K562 (cell line): ENCODE measurements around the gene HLA-DRB1. TPM values are rescaled to one million over a fixed set of nuclear protein-coding genes. Genes with fewer than 3 reads are reported as not detected.
A peak's percentile ranks its signal among the peaks of the same experiment; 100 is the strongest.

Experiments
- ATAC-seq: fragments of 200-7000 bp; cut with Tn5 transposase; 3 replicates; pipeline ENCODE4 v1.9.1; 2020; ENCODE audit warnings: moderate library complexity
- Bru-seq: library from RNA; stranded (reverse); fragments of 400-500 nt; gene quantifications from one replicate; lab custom pipeline; 2021; lab: Mats Ljungman, UMichigan
- BruChase-seq, 2 experiments: library from RNA; stranded (reverse); fragments of 400-500 nt; gene quantifications; one replicate each; lab custom pipeline; 2021; lab: Mats Ljungman, UMichigan
- BruUV-seq: library from RNA; stranded (reverse); fragments of 400-500 nt; replicated peaks from 2 replicates; lab custom pipeline; 2021; lab: Mats Ljungman, UMichigan
- CTCF ChIA-PET: fragments of 300-600 bp; formaldehyde crosslinking; extraction: SDS; loops from one replicate; lab custom pipeline; 2021; ENCODE audit warnings: low intra/inter-chr PET ratio; lab: Yijun Ruan, JAX
- POLR2A ChIA-PET: fragments of 300-600, 350-650 bp; sonication (Branson Sonifier 250); formaldehyde crosslinking; extraction: SDS; loops from one replicate; lab custom pipeline; 2021; ENCODE audit warnings: antibody characterized with exemption, inconsistent platforms; lab: Yijun Ruan, JAX
- DNase-seq, 4 experiments: peaks; one replicate each; pipeline versions ENCODE4 v3.0.0 to v3.0.0-alpha.2; 2011 to 2018; ENCODE audit warnings: low spot score in 3 of 4, mixed read lengths in 3 of 4; ENCODE audit errors: extremely low read depth in 1 of 4
- FAIRE-seq: peaks from 2 replicates; lab custom pipeline; 2011; peaks lifted over from hg19 to GRCh38; lab: Jason Lieb, UNC
- H2AFZ ChIP-seq: 2 replicates; pipeline ENCODE4 v1.6.0; 2011; ENCODE audit warnings: low read depth, low read length, control low read depth, inconsistent platforms
- H3K27ac ChIP-seq: fragments of 200-600 bp; 3 replicates; pipeline ENCODE4 v1.8.0; 2011; ENCODE audit warnings: low read depth, mild to moderate bottlenecking, control low read depth, inconsistent platforms, low read length, moderate library complexity, mixed read lengths; ENCODE audit errors: extremely low read depth
- H3K27me3 ChIP-seq, 2 experiments: fragments of 300-600 bp in 1 of 2; 2 replicates in 1 of 2; 3 replicates in 1 of 2; pipeline versions ENCODE4 v1.6.0 to v1.8.0; 2011; ENCODE audit warnings: inconsistent platforms in 2 of 2, low read length in 2 of 2, mild to moderate bottlenecking in 1 of 2, mixed read lengths in 1 of 2, moderate library complexity in 1 of 2; ENCODE audit not compliant: control insufficient read depth in 2 of 2, insufficient read depth in 2 of 2
- H3K36me3 ChIP-seq: fragments of 300-600 bp; 3 replicates; pipeline ENCODE4 v1.8.0; 2011; ENCODE audit warnings: mild to moderate bottlenecking, low read length, inconsistent platforms; ENCODE audit not compliant: control insufficient read depth, insufficient read depth
- H3K4me1 ChIP-seq, 2 experiments: fragments of 200-600 bp in 1 of 2; replicated peaks in 1 of 2; 2 replicates in 1 of 2; 3 replicates in 1 of 2; pipeline versions ENCODE4 v1.5.1 to v1.8.0; 2011; ENCODE audit warnings: inconsistent platforms in 2 of 2, low read length in 2 of 2, mild to moderate bottlenecking in 1 of 2, mixed read lengths in 1 of 2, moderate library complexity in 1 of 2; ENCODE audit not compliant: control insufficient read depth in 2 of 2, insufficient read depth in 2 of 2
- H3K4me2 ChIP-seq: 2 replicates; pipeline ENCODE4 v1.6.1; 2011; ENCODE audit warnings: low read length, control low read depth, inconsistent platforms, mixed read lengths; ENCODE audit not compliant: insufficient read depth
- H3K4me3 ChIP-seq: fragments of 200-600 bp; sonication (generic), shearing (Covaris generic); 2 replicates; pipeline ENCODE4 v1.5.1; 2016; ENCODE audit warnings: control low read depth, inconsistent platforms
- H3K79me2 ChIP-seq: fragments of 200-600 bp; 3 replicates; pipeline ENCODE4 v1.8.0; 2011; ENCODE audit warnings: low read length, inconsistent platforms; ENCODE audit not compliant: control insufficient read depth, insufficient read depth
- H3K9ac ChIP-seq, 2 experiments: 2 replicates each; pipeline versions ENCODE4 v1.6.0 to v1.6.1; 2011; ENCODE audit warnings: low read depth in 2 of 2, low read length in 2 of 2, control low read depth in 1 of 2, inconsistent platforms in 1 of 2, mild to moderate bottlenecking in 1 of 2, mixed read lengths in 1 of 2; ENCODE audit not compliant: insufficient read depth in 1 of 2
- H3K9me1 ChIP-seq: one replicate; pipeline ENCODE4 v1.6.0; 2011; ENCODE audit warnings: inconsistent platforms, mild to moderate bottlenecking, low read length, moderate library complexity; ENCODE audit not compliant: control insufficient read depth, insufficient read depth
- H3K9me3 ChIP-seq: replicated peaks from 2 replicates; pipeline ENCODE4 v1.5.1; 2011; ENCODE audit warnings: low read depth, low read length, inconsistent platforms; ENCODE audit not compliant: control insufficient read depth, insufficient read depth
- H4K20me1 ChIP-seq: replicated peaks from 2 replicates; pipeline ENCODE4 v1.6.1; 2011; ENCODE audit warnings: low read length, inconsistent platforms, mixed read lengths; ENCODE audit not compliant: control insufficient read depth, insufficient read depth
- RFX5 ChIP-seq: IDR thresholded peaks from 2 replicates; pipeline ENCODE4 v1.6.1; 2011; ENCODE audit warnings: low read depth, mild to moderate bottlenecking, improper control_type of control experiment, low read length
- THAP12 ChIP-seq: fragments of 250-450 bp; sonication (Bioruptor Pico); IDR thresholded peaks from 2 replicates; pipeline ENCODE4 v1.9.0; 2021; ENCODE audit warnings: mild to moderate bottlenecking, inconsistent platforms
- WGBS: fragments of 100-300 bp; shearing (Covaris generic); methylation state at CpG from one replicate; pipeline ENCODE4 v1.1.6; 2016; ENCODE audit warnings: low coverage, mixed read lengths; ENCODE audit not compliant: insufficient coverage; ENCODE audit errors: missing lambda C conversion rate; 5-methylcytosine and 5-hydroxymethylcytosine counted together
- in situ Hi-C: fragments of 300-500 bp; cut with MboI; formaldehyde crosslinking; loops from 4 replicates; pipeline ENCODE4 v1.15.0; 2018; ENCODE audit warnings: inconsistent platforms, mixed read lengths
- intact Hi-C: fragments of 100-400 bp; cut with micrococcal nuclease; formaldehyde crosslinking; loops from 2 replicates; pipeline ENCODE4 v1.14.2; 2022
- long read RNA-seq, 3 experiments: library from polyadenylated mRNA in 2 of 3; library from RNA in 1 of 3; unstranded in 2 of 3; stranded (forward) in 1 of 3; transcript quantifications; one replicate each; pipeline ENCODE4 v2.0.0, GENCODE V29; 2019 to 2022
- polyA minus RNA-seq, 3 experiments: library from RNA; depleted of rRNA, polyadenylated mRNA; stranded (reverse); fragments of >200 nt; gene quantifications; 2 replicates each; pipeline ENCODE4 v1.2.3, GENCODE V29; 2011
- polyA plus RNA-seq, 8 experiments: library from polyadenylated mRNA; depleted of rRNA in 4 of 8; stranded (reverse) in 5 of 8; unstranded in 3 of 8; fragments of >200 nt; fragmentation: Nextera tagmentation in 2 of 8; fragmentation: Illumina TruSeq in 1 of 8; extraction: Ambion mirVana in 2 of 8; extraction: Trizol in 1 of 8; gene quantifications; 2 replicates each; pipeline versions ENCODE4 v1.2.1 to v1.2.3, GENCODE V29; 2011 to 2014; ENCODE audit warnings: inconsistent platforms in 1 of 8, missing spikeins in 1 of 8
- total RNA-seq, 7 experiments: library from RNA; depleted of rRNA in 6 of 7; stranded (reverse); fragments of >200 nt in 6 of 7; fragmentation: Illumina TruSeq in 2 of 7; extraction: Trizol in 2 of 7; gene quantifications; 2 replicates each; pipeline versions ENCODE4 v1.2.1 to v1.2.3, GENCODE V29; 2011 to 2021; ENCODE audit warnings: low replicate concordance in 1 of 7

Gene HLA-DRB1
- not detected in 2 replicates for total RNA-seq (2011; cell fraction: chromatin; rRNA removed; ENCODE audit: low replicate concordance)
- total RNA-seq (2011; cell fraction: nucleolus; rRNA removed): not detected in 2 replicates
- not detected in 2 replicates for total RNA-seq (2011; cell fraction: nucleoplasm; rRNA removed)
- total RNA-seq (2014; rRNA removed): not detected in 2 replicates
- not detected in 2 replicates for total RNA-seq (2014; rRNA removed; fragmentation: Illumina TruSeq; extraction: Trizol)
- total RNA-seq (2015; rRNA removed; fragmentation: Illumina TruSeq; extraction: Trizol): not detected in 2 replicates
- 0.78 and 1.0 TPM in 2 replicates for total RNA-seq (2021)
- 0.06 TPM in 1 of 2 replicates, not detected in the other for polyA plus RNA-seq (2011; rRNA removed)
- polyA plus RNA-seq (2011; cell fraction: cytosol; rRNA removed): not detected in 2 replicates
- not detected in 2 replicates for polyA plus RNA-seq (2011; cell fraction: nucleus; rRNA removed)
- 0.12 TPM in 1 of 2 replicates, not detected in the other for polyA plus RNA-seq (2012)
- not detected in 2 replicates for polyA plus RNA-seq (2014; fragmentation: Illumina TruSeq; extraction: Trizol)
- polyA plus RNA-seq (2014; fragmentation: Nextera tagmentation; extraction: Ambion mirVana): under 1 TPM in 1 of 2 experiments, not detected in 1; 0.06 TPM
- polyA plus RNA-seq (2014; rRNA removed): not detected in 2 replicates
- not detected in 2 replicates for polyA minus RNA-seq (2011; rRNA and poly(A)+ RNA removed)
- not detected in 2 replicates for polyA minus RNA-seq (2011; cell fraction: cytosol; rRNA and poly(A)+ RNA removed)
- polyA minus RNA-seq (2011; cell fraction: nucleus; rRNA and poly(A)+ RNA removed): not detected in 2 replicates
- Bru-seq, nascent RNA: not detected
- BruChase-seq, experiment 1, labeled RNA remaining after a 2-hour chase: not detected
- not detected for BruChase-seq, experiment 2, labeled RNA remaining after a 6-hour chase
- long read RNA-seq, experiment 1: 0 reads
- long read RNA-seq, experiment 2: 0 reads
- long read RNA-seq, experiment 3: 0 reads

- no peaks in the 10 kb centered on the region for H3K27me3 ChIP-seq
- no peaks in the 10 kb centered on the region for H3K79me2 ChIP-seq
- DNase-seq (no peak), FAIRE-seq (peak; percentile 92), ATAC-seq (peak; percentile 94)
- in situ Hi-C loops: loop anchor here (5.0 kb wide), 1 partner anchor 63 kb away; no protein-coding TSS in a partner anchor
- no peaks in the 10 kb centered on the region for H3K9me3 ChIP-seq
- no peaks in the 10 kb centered on the region for H3K4me1 ChIP-seq
- intact Hi-C loops: no loop called here
- 0% methylated on average over 6 of the region's 9 CpGs for WGBS
- no peak within 1 kb of the TSS for H3K4me2 ChIP-seq
- H3K27ac ChIP-seq: no peak within 1 kb of the TSS
- no TSS peak for BruUV-seq
- H3K36me3 ChIP-seq: no peaks in the 10 kb centered on the region
- H3K9ac ChIP-seq: no peak within 1 kb of the TSS
- H2AFZ ChIP-seq: no peak within 1 kb of the TSS
- H3K4me3 ChIP-seq: no peak within 1 kb of the TSS
- H3K9me1 ChIP-seq: no peaks in the 10 kb centered on the region
- H4K20me1 ChIP-seq: no peaks in the 10 kb centered on the region
- ChIA-PET POLR2A (interaction anchor here (1.1 kb wide), 1 partner anchor 60 kb away, joined by 3 read pairs; the partner anchor contains the start of gene HLA-DRB5), CTCF (no interaction called here)
- TF ChIP-seq THAP12 (CRISPR knock-in tag) (no peak), RFX5 (peak; percentile 84)
Observed at GRCh38 chr6:32589596-32590449, at the start of gene HLA-DRB1. Gene HLA-DRB1 (minus strand): TSS chr6:32589848. CDS start chr6:32589742, 106 bp downstream.
